ENCODE measurements around the gene CNGB1. TPM values are rescaled to one million over a fixed set of nuclear protein-coding genes. Genes with fewer than 3 reads are reported as not detected.
A peak's percentile ranks its signal among the peaks of the same experiment; 100 is the strongest.
"Not testable (repeated sequence)": the region's sequence is repeated elsewhere in the genome, so short reads cannot be mapped to it uniquely, and the experiment has no call there.

CNGB1 gene
- total RNA-seq, 1 donor from 2014 or later: not detected

- H3K9me3 Mint-ChIP-seq (ENCODE audit: low read depth): no peaks in the 10 kb centered on the region
- H3K36me3 Mint-ChIP-seq (ENCODE audit: low read depth): peaks cover 9% of the 10 kb centered on the region
- H3K27ac Mint-ChIP-seq (ENCODE audit: unreplicated experiment): no peak overlapping the region
- peaks cover 5% of the 10 kb centered on the region for H3K4me1 Mint-ChIP-seq (ENCODE audit: low read depth)
- no peaks in the 10 kb centered on the region for H3K27me3 Mint-ChIP-seq (ENCODE audit: low read depth)
- no peak for TF ChIP-seq CTCF (IDR thresholded peaks at IDR 0.05)
- H3K4me3 Mint-ChIP-seq (ENCODE audit: unreplicated experiment): no peak overlapping the region
- no peak for DNase-seq (ENCODE audit: low spot score)
Observed at GRCh38 chr16:58012481-58012880, 41.6 kb upstream of the CNGB1 start.

DNA sequence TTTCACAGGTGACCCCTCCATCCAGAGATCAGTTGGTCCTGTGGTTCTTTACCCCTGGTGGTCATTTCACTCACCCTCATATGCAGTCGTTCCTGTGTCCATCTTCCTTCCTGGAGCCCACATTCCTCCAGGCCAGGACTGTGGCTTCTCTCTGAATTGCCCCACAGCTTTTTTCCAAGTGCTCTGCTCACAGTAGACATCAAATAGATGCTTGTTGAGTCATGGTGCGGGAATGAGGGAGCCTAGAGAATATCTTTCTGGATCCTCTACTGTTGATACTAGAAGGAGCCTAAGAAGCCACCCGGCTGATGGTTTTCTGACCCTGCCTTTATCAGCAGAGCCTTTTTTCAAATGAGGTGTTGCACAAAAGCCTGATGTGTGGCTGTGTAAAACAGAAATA, 40.7 kb upstream of the CNGB1 start:
- Mint-ChIP-seq H3K27ac (ENCODE audit: unreplicated experiment) (peak overlapping the region; percentile 73), H3K27me3 (ENCODE audit: low read depth) (no peaks in the 10 kb centered on the region), H3K36me3 (ENCODE audit: low read depth) (peaks cover 14% of the 10 kb centered on the region), H3K4me3 (ENCODE audit: unreplicated experiment) (no peak overlapping the region), H3K4me1 (ENCODE audit: low read depth) (peaks cover 5% of the 10 kb centered on the region), H3K9me3 (ENCODE audit: low read depth) (no peaks in the 10 kb centered on the region)
- no peak for DNase-seq (ENCODE audit: low spot score)
- no peak for TF ChIP-seq CTCF (IDR thresholded peaks at IDR 0.05)

- no peak overlapping the region for H3K4me3 Mint-ChIP-seq (ENCODE audit: unreplicated experiment)
- no peak for DNase-seq (ENCODE audit: low spot score)
- H3K36me3 Mint-ChIP-seq (ENCODE audit: low read depth): peaks cover 14% of the 10 kb centered on the region
- no peaks in the 10 kb centered on the region for H3K27me3 Mint-ChIP-seq (ENCODE audit: low read depth)
- peaks cover 5% of the 10 kb centered on the region for H3K4me1 Mint-ChIP-seq (ENCODE audit: low read depth)
- no peaks in the 10 kb centered on the region for H3K9me3 Mint-ChIP-seq (ENCODE audit: low read depth)
- H3K27ac Mint-ChIP-seq (ENCODE audit: unreplicated experiment): no peak overlapping the region
- TF ChIP-seq CTCF (IDR thresholded peaks at IDR 0.05): no peak
Observed at GRCh38 chr16:58010886-58011285, 40.0 kb upstream of the CNGB1 start.

DNA sequence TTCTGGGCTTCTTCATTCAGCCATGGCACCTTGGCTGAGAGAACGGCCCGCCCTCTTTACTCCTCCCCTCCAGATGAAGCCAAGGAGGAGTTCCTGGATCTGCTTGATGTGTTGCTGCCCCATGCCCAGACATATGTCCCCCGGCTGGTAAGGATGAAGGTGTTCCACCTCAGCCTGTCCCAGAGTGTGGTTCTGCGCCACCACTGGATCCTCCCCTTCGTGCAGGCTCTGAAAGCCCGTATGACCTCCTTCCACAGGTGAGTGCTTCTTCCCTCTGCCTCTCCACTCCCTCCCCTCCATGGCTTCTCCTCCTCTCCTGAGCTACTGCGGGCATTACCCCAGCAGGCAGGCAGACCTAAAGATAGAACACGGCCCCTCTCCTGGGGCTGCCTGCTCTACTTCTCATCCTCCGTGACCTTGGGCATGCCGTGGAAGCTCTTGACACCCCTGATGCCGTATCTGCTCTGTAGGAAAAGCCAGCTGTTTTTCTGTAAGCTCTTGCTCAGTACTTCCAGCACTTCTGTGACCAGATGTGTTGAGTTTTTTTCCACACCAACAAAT, 39.0 kb upstream of the CNGB1 start:
- DNase-seq (ENCODE audit: low spot score): no peak
- peaks cover 9% of the 10 kb centered on the region for H3K4me1 Mint-ChIP-seq (ENCODE audit: low read depth)
- H3K27me3 Mint-ChIP-seq (ENCODE audit: low read depth): no peaks in the 10 kb centered on the region
- H3K36me3 Mint-ChIP-seq (ENCODE audit: low read depth): peaks cover 14% of the 10 kb centered on the region
- no peak overlapping the region for H3K4me3 Mint-ChIP-seq (ENCODE audit: unreplicated experiment)
- H3K27ac Mint-ChIP-seq (ENCODE audit: unreplicated experiment): no peak overlapping the region
- no peak for TF ChIP-seq CTCF (IDR thresholded peaks at IDR 0.05)
- no peaks in the 10 kb centered on the region for H3K9me3 Mint-ChIP-seq (ENCODE audit: low read depth)

DNA sequence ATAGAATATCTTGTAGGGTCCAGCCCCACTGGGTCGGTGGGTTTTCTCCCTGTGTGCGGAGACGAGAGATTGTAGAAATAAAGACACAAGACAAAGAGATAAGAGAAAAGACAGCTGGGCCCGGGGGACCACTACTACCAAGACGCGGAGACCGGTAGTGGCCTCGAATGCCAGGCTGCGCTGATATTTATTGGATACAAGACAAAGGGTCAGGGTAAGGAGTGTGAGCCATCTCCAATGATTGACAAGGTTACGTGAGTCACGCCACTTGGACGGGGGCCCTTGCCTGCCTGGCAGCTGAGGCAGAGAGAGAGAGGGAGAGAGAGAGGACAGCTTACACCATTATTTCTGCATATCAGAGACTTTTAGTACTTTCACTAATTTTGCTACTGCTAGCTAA, 33.8 kb upstream of the CNGB1 start:
- not testable (repeated sequence) for H3K27me3 Mint-ChIP-seq (ENCODE audit: low read depth); H3K4me3 Mint-ChIP-seq (ENCODE audit: unreplicated experiment); H3K9me3 Mint-ChIP-seq (ENCODE audit: low read depth); H3K27ac Mint-ChIP-seq (ENCODE audit: unreplicated experiment); H3K36me3 Mint-ChIP-seq (ENCODE audit: low read depth)
- DNase-seq (ENCODE audit: low spot score): peak; percentile 48
- H3K4me1 Mint-ChIP-seq (ENCODE audit: low read depth): peaks cover 19% of the 10 kb centered on the region

GRCh38 chr16:58002936-58003335, 32.0 kb upstream of the CNGB1 start:
- Mint-ChIP-seq H3K36me3 (ENCODE audit: low read depth) (peaks cover 9% of the 10 kb centered on the region), H3K9me3 (ENCODE audit: low read depth) (no peaks in the 10 kb centered on the region), H3K4me1 (ENCODE audit: low read depth) (peaks cover 36% of the 10 kb centered on the region), H3K27me3 (ENCODE audit: low read depth) (no peaks in the 10 kb centered on the region), H3K4me3 (ENCODE audit: unreplicated experiment) (no peak overlapping the region), H3K27ac (ENCODE audit: unreplicated experiment) (no peak overlapping the region)
- no peak for DNase-seq (ENCODE audit: low spot score)
- no peak for TF ChIP-seq CTCF (IDR thresholded peaks at IDR 0.05)

Data from chondrocyte (in vitro differentiated cells).